Measurements from ENCODE around the gene UBA7.
"Not testable (repeated sequence)": the region's sequence is repeated elsewhere in the genome, so short reads cannot be mapped to it uniquely, and the experiment has no call there.

UBA7 gene

DNA sequence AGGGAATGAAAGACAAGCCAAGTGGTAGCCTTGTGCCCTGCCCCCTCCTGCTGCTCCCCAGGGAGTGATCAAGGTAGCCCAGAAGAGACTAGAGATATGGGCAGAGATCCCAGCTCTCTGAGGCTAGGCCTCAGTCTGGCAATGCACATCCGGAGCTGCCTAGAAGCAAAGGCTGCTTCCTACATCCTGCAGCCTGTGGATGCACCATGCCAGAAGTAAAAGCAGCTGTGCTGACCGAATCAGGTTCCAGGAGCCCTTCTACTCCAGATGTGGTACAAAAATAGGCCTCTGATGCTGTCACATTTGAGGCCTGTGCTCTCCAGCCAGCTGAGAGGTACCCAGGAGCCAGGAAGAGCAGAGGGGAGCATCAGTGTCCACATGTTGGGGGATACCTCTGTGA, 26.6 kb upstream of the UBA7 start:
- Histone ChIP-seq H3K36me3 (ENCODE audit: control insufficient read depth, insufficient read depth, low read length) (peaks cover 37% of the 10 kb centered on the region), H3K4me1 (ENCODE audit: control insufficient read depth, insufficient read depth, low read length) (no peaks in the 10 kb centered on the region), H3K27me3 (ENCODE audit: control insufficient read depth, insufficient read depth, low read length) (no peaks in the 10 kb centered on the region), H3K4me3 (ENCODE audit: low read depth, low read length) (no peak overlapping the region), H3K9ac (ENCODE audit: low read depth, low read length) (no peak overlapping the region), H3K9me3 (ENCODE audit: control insufficient read depth, insufficient read depth, low read length) (no peaks in the 10 kb centered on the region)

GRCh38 chr3:49839193-49839809, 25.5 kb upstream of the UBA7 start:
- H3K9me3 ChIP-seq (ENCODE audit: control insufficient read depth, insufficient read depth, low read length): no peaks in the 10 kb centered on the region

DNA sequence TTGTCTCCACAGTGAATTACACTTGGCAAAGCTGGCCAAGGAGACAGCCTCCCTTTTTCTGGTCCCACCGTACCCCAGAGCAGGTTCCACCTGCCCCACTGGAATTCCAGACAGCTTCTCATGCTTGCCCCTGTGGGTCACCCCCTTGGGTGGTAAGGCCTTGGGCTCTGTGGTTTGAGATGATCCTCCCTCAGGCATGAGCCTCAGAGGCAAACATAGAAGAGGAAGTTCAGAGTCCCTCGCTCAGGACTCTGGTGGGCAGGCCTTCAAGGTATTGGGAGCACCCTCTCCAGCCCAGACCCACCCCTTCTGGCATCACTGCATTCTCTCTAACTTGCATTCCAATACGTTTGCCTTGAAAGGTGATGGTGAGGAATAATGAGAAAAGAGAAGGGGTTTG, 17.6 kb upstream of the UBA7 start:
- Histone ChIP-seq H3K36me3 (ENCODE audit: control insufficient read depth, insufficient read depth, low read length) (peaks cover 44% of the 10 kb centered on the region), H3K4me3 (ENCODE audit: low read depth, low read length) (no peak overlapping the region), H3K27me3 (ENCODE audit: control insufficient read depth, insufficient read depth, low read length) (no peaks in the 10 kb centered on the region), H3K4me1 (ENCODE audit: control insufficient read depth, insufficient read depth, low read length) (no peaks in the 10 kb centered on the region), H3K9ac (ENCODE audit: low read depth, low read length) (no peak overlapping the region), H3K9me3 (ENCODE audit: control insufficient read depth, insufficient read depth, low read length) (no peaks in the 10 kb centered on the region)

More at GRCh38 chr3:49839193-49839809, 25.5 kb upstream of the UBA7 start:
- H3K36me3 ChIP-seq (ENCODE audit: control insufficient read depth, insufficient read depth, low read length): peaks cover 41% of the 10 kb centered on the region
- no peak overlapping the region for H3K4me3 ChIP-seq (ENCODE audit: low read depth, low read length)
- no peaks in the 10 kb centered on the region for H3K27me3 ChIP-seq (ENCODE audit: control insufficient read depth, insufficient read depth, low read length)
- H3K4me1 ChIP-seq (ENCODE audit: control insufficient read depth, insufficient read depth, low read length): no peaks in the 10 kb centered on the region
- H3K9ac ChIP-seq (ENCODE audit: low read depth, low read length): no peak overlapping the region

DNA sequence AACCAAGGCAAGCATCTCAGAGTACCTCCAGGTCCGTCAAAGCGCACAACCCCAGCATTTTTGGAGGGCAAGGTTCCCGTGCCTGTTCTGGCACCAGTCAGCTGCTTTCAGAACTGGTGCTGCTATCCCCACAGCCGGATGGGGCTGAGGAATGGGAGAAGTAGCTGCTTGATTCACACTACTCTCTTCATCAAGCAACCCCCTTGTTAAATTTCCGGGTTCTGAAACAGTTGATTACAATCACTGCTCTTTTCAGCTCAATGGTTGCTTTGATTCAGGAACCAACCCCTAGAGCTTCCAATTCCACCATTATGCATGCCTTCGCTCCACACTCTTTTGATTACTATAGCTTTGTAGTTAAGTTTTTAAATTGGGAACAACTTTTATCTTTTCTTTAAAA, 12.3 kb upstream of the UBA7 start:
- no peaks in the 10 kb centered on the region for H3K27me3 ChIP-seq (ENCODE audit: control insufficient read depth, insufficient read depth, low read length)
- peaks cover 22% of the 10 kb centered on the region for H3K36me3 ChIP-seq (ENCODE audit: control insufficient read depth, insufficient read depth, low read length)
- H3K9ac ChIP-seq (ENCODE audit: low read depth, low read length): no peak overlapping the region
- no peak overlapping the region for H3K4me3 ChIP-seq (ENCODE audit: low read depth, low read length)
- H3K9me3 ChIP-seq (ENCODE audit: control insufficient read depth, insufficient read depth, low read length): no peaks in the 10 kb centered on the region
- no peaks in the 10 kb centered on the region for H3K4me1 ChIP-seq (ENCODE audit: control insufficient read depth, insufficient read depth, low read length)

DNA sequence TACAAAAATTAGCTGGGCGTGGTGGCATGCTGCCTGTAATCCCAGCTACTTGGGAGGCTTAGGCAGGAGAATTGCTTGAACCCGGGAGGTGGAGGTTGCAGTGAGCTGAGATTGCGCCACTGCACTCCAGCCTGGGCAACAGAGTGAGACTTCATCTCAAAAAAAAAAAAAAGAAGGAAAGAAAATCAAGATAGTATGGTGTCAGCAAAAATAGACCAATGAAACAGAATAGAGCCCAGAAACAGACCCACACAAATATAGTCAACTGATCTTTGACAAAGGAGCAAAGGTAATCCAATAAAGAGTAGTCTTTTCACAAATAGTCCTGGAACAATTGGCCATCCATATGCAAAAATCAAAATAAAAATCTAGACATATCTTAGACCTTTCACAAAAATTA, 9.4 kb upstream of the UBA7 start:
- not testable (repeated sequence) for H3K4me3 ChIP-seq (ENCODE audit: low read depth, low read length); H3K4me1 ChIP-seq (ENCODE audit: control insufficient read depth, insufficient read depth, low read length); H3K9me3 ChIP-seq (ENCODE audit: control insufficient read depth, insufficient read depth, low read length); H3K9ac ChIP-seq (ENCODE audit: low read depth, low read length); H3K36me3 ChIP-seq (ENCODE audit: control insufficient read depth, insufficient read depth, low read length); H3K27me3 ChIP-seq (ENCODE audit: control insufficient read depth, insufficient read depth, low read length)

DNA sequence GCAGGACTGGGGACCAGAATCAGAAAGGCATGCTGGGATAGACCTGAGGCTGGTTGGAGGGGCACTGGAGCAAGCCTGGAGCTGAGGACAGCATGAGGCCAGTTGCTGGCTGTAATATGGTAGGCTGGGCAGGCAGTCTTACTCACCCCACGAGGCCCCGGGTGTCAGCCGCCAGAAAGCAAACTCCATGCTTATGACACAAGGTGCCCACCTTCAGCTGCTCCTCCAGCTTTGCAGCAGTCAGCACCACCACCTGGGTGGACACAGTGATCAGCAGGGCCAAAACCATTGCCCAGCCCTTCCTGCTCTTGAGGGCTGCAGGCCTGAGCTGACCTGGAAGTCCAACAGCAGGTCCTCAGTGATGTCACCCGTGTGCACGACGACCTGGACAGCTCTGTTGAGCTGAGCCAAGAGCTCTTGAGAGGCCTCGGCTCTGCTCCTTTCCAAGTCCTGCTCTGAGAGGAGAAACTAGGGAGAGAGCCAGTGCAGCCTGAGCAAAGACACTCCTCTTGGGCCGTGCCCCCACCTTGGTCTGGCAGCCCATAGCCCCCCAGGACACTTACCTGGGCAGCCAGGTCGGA, 747 bp downstream of the UBA7 start:
- no peaks in the 10 kb centered on the region for H3K36me3 ChIP-seq (ENCODE audit: control insufficient read depth, insufficient read depth, low read length)
- H3K27me3 ChIP-seq (ENCODE audit: control insufficient read depth, insufficient read depth, low read length): no peaks in the 10 kb centered on the region
- H3K4me3 ChIP-seq (ENCODE audit: low read depth, low read length): no peak overlapping the region
- H3K9me3 ChIP-seq (ENCODE audit: control insufficient read depth, insufficient read depth, low read length): no peaks in the 10 kb centered on the region
- no peak overlapping the region for H3K9ac ChIP-seq (ENCODE audit: low read depth, low read length)
- H3K4me1 ChIP-seq (ENCODE audit: control insufficient read depth, insufficient read depth, low read length): no peaks in the 10 kb centered on the region

DNA sequence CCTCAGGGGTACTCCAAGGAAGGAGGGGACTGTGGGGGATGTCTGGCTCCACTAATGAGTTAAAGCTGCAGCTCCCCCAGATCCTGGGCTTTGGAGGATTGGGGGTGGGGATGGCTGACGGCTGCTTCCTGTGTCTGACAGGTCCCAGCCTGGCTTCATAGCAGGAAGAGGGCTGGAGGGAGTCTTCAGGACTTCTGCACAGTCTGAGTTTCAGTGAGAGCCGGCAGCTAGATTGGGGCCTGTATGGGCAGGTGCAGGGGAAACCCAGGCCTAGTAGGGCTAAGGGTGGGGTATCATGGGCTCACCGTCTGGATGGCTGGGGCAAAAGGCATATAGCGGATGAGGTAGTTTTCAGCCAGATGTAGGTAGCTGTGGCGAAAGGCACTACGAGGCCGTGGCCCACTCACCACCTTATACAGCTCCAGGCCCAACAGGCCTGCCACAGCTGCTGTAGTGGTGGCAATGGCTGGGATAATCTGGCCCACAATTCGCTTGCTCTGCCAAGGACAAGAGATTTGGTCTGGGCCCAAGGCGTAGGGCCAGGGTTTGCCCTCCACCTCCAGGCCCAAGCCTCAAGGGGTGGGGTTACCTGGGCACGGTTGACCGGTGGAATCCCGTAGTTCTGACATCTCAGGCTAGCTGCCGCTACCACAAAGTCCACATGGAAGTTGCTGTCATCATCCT, 6.2 kb downstream of the UBA7 start:
- Histone ChIP-seq H3K9ac (ENCODE audit: low read depth, low read length) (no peak overlapping the region), H3K36me3 (ENCODE audit: control insufficient read depth, insufficient read depth, low read length) (no peaks in the 10 kb centered on the region), H3K9me3 (ENCODE audit: control insufficient read depth, insufficient read depth, low read length) (no peaks in the 10 kb centered on the region), H3K4me3 (ENCODE audit: low read depth, low read length) (no peak overlapping the region), H3K27me3 (ENCODE audit: control insufficient read depth, insufficient read depth, low read length) (peaks cover 13% of the 10 kb centered on the region), H3K4me1 (ENCODE audit: control insufficient read depth, insufficient read depth, low read length) (peaks cover 5% of the 10 kb centered on the region)

- H3K9ac ChIP-seq (ENCODE audit: low read depth, low read length): no peak overlapping the region
- H3K9me3 ChIP-seq (ENCODE audit: control insufficient read depth, insufficient read depth, low read length): no peaks in the 10 kb centered on the region
- H3K36me3 ChIP-seq (ENCODE audit: control insufficient read depth, insufficient read depth, low read length): no peaks in the 10 kb centered on the region
- H3K4me1 ChIP-seq (ENCODE audit: control insufficient read depth, insufficient read depth, low read length): peaks cover 5% of the 10 kb centered on the region
- peaks cover 13% of the 10 kb centered on the region for H3K27me3 ChIP-seq (ENCODE audit: control insufficient read depth, insufficient read depth, low read length)
- H3K4me3 ChIP-seq (ENCODE audit: low read depth, low read length): no peak overlapping the region
Observed at GRCh38 chr3:49806850-49807249, 6.9 kb downstream of the UBA7 start.

DNA sequence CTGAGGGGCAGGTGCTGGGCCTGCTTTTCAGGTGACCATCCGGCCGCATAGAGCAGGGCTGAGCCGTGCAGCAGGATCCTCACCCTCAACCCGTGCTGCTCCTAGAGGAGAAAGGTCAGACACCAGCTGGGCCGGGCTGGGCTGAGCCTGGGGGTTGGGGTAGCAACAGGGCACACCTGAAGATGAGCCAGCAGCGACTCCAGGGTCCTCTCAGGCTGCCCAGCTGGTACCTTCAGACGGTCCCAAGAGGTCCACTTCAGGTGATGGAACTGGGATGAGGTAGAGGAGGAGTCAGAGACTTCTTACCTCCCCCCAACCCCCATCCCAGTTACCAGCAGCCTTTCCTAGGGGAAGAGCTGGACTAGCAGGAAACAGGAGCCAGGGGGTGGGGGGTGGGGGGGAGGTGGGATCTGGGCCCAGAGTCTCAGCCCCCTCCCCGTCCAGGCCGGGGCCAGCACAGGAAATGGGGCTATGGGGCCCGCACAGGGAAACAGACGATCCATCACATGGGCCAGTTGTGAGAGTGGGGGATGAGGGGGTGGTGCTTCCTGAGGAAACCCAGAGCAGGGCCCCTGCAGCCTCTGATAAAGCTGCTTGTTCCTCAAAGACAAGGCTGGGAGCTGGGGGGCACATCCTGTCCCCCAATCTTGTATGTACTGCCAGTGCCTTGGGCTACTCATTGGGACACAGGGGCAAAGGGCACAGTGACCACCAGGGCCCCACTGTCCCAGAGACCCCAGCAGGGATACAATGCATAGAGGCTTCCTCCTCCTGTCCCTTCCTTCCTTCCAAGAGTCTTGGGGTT, 7.7 kb downstream of the UBA7 start:
- Histone ChIP-seq H3K4me3 (ENCODE audit: low read depth, low read length) (no peak overlapping the region), H3K9me3 (ENCODE audit: control insufficient read depth, insufficient read depth, low read length) (no peaks in the 10 kb centered on the region), H3K9ac (ENCODE audit: low read depth, low read length) (peak overlapping the region; percentile 12), H3K36me3 (ENCODE audit: control insufficient read depth, insufficient read depth, low read length) (no peaks in the 10 kb centered on the region), H3K27me3 (ENCODE audit: control insufficient read depth, insufficient read depth, low read length) (peaks cover 21% of the 10 kb centered on the region), H3K4me1 (ENCODE audit: control insufficient read depth, insufficient read depth, low read length) (peaks cover 5% of the 10 kb centered on the region)

- H3K9me3 ChIP-seq (ENCODE audit: control insufficient read depth, insufficient read depth, low read length): no peaks in the 10 kb centered on the region
- no peaks in the 10 kb centered on the region for H3K36me3 ChIP-seq (ENCODE audit: control insufficient read depth, insufficient read depth, low read length)
- peaks cover 5% of the 10 kb centered on the region for H3K4me1 ChIP-seq (ENCODE audit: control insufficient read depth, insufficient read depth, low read length)
- no peak overlapping the region for H3K4me3 ChIP-seq (ENCODE audit: low read depth, low read length)
- H3K9ac ChIP-seq (ENCODE audit: low read depth, low read length): no peak overlapping the region
- peaks cover 22% of the 10 kb centered on the region for H3K27me3 ChIP-seq (ENCODE audit: control insufficient read depth, insufficient read depth, low read length)
Observed at GRCh38 chr3:49805367-49805782, 8.4 kb downstream of the UBA7 start.

GRCh38 chr3:49804141-49805041, 9.4 kb downstream of the UBA7 start:
- H3K27me3 ChIP-seq (ENCODE audit: control insufficient read depth, insufficient read depth, low read length): peaks cover 22% of the 10 kb centered on the region
- H3K36me3 ChIP-seq (ENCODE audit: control insufficient read depth, insufficient read depth, low read length): no peaks in the 10 kb centered on the region
- H3K4me1 ChIP-seq (ENCODE audit: control insufficient read depth, insufficient read depth, low read length): peaks cover 5% of the 10 kb centered on the region
- peak overlapping the region; percentile 22 for H3K4me3 ChIP-seq (ENCODE audit: low read depth, low read length)
- no peaks in the 10 kb centered on the region for H3K9me3 ChIP-seq (ENCODE audit: control insufficient read depth, insufficient read depth, low read length)
- no peak overlapping the region for H3K9ac ChIP-seq (ENCODE audit: low read depth, low read length)
